DND-41 (cell line): Measurements from ENCODE around the gene GMNN.

Experiments used
- CTCF ChIP-seq: IDR thresholded peaks from 2 replicates; pipeline ENCODE4 v1.5.1; 2012; ENCODE audit warnings: borderline replicate concordance, low read length, moderate library complexity, mild to moderate bottlenecking; ENCODE audit not compliant: poor library complexity, severe bottlenecking; ENCODE audit errors: extremely low read depth
- EZH2 ChIP-seq: IDR thresholded peaks from 3 replicates; pipeline ENCODE4 v1.6.1; 2012; ENCODE audit warnings: borderline replicate concordance, low read depth, mild to moderate bottlenecking, moderate library complexity, low read length, inconsistent platforms; ENCODE audit not compliant: severe bottlenecking

DNA sequence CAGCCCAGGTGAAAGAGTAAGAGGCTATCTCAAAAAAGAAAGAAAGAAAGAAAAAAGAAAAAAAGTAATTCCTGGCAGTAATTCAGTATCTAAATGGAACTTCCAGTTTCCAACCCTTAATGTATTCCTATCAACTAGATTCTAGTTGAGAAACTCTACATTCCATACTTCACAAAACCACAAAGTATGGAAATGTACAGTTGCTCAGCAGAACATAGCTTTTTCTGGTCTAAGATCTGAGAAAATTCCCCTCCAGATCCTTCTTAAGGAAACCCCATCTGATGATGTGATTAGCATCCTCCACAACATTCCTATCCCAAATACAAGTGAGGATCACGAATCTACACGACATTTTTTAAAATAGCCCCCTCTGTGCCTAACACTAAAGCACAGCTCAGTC lies 20.4 kb downstream of the GMNN start:
- TF ChIP-seq CTCF (no peak), EZH2 (no peak)
